Immature natural killer cell (primary cell): Measurements from ENCODE around the gene OR10AD1. TPM values are rescaled to one million over a fixed set of nuclear protein-coding genes. Genes with fewer than 3 reads are reported as not detected.

Experiments used
- DNase-seq, 3 donors: peaks; one replicate each; pipeline ENCODE4 v3.0.0; 2022; ENCODE audit warnings: mixed read lengths in 1 of 3
- H3K27ac Mint-ChIP-seq, 6 donors: one replicate each; pipeline ENCODE4 v1.8.0; 2020; ENCODE audit warnings: mixed read lengths in 6 of 6, mild to moderate bottlenecking in 5 of 6, inconsistent platforms in 4 of 6, moderate library complexity in 3 of 6
- H3K27me3 Mint-ChIP-seq, 3 donors: one replicate each; pipeline ENCODE4 v1.8.0; 2020 to 2021; ENCODE audit warnings: low read depth in 3 of 3, mild to moderate bottlenecking in 3 of 3, mixed read lengths in 3 of 3, moderate library complexity in 3 of 3, inconsistent platforms in 1 of 3
- H3K36me3 Mint-ChIP-seq, 3 donors: one replicate each; pipeline ENCODE4 v1.8.0; 2020; ENCODE audit warnings: mixed read lengths in 3 of 3, inconsistent platforms in 2 of 3, mild to moderate bottlenecking in 2 of 3
- H3K4me1 Mint-ChIP-seq, 2 donors: one replicate each; pipeline ENCODE4 v1.8.0; 2020; ENCODE audit warnings: inconsistent platforms in 2 of 2, mild to moderate bottlenecking in 2 of 2, mixed read lengths in 2 of 2, moderate library complexity in 1 of 2
- H3K4me3 Mint-ChIP-seq, 5 donors: one replicate each; pipeline ENCODE4 v1.8.0; 2020; ENCODE audit warnings: mild to moderate bottlenecking in 5 of 5, mixed read lengths in 5 of 5, inconsistent platforms in 3 of 5, moderate library complexity in 3 of 5
- H3K9me3 Mint-ChIP-seq, 6 donors: one replicate each; pipeline ENCODE4 v1.8.0; 2020; ENCODE audit warnings: mild to moderate bottlenecking in 6 of 6, mixed read lengths in 6 of 6, inconsistent platforms in 4 of 6, moderate library complexity in 3 of 6
- polyA plus RNA-seq, 3 donors: library from polyadenylated mRNA; unstranded; fragments of 300-500 nt; fragmentation: Illumina TruSeq; gene quantifications; one replicate each; pipeline ENCODE4 v1.2.3, GENCODE V29; 2021

OR10AD1 gene
- polyA plus RNA-seq, 3 donors from 2014 or later, result not detected

DNA sequence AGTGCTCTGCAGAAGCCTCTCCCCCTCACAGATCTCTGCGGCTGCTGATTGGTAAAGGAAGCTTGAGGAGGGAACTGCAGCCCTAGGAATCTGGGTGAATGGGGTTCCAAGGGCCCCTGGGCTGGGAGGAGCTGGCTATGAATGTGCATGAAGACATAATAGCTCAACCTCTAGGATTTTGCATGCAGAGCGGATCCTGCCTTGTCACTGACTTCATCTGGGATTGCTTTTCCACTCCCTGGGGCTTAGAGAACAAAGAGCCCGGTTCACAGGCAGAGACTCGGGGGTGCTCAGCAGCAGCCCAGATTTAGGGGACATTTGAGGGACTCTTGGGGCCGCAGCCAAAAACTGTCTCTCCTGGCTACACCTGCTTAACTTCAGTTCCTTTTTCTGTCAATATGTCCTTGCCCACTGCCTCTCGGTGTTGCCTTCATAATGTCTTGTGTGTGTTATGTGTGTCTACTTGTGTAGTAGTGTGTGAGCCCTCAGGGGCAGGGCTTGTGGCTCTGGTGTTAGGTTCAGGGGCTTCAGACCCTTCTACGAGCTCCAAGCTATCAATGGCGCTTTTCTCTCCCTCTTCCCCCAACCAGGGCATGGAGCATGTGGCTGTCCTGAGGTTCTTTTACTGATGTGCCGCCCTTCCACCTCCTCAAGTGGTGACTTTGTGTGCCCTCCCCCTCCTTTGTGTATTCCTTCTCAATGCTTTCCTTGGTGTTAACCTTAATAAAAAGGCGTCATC, 17.7 kb downstream of the OR10AD1 start:
- Mint-ChIP-seq H3K9me3 (no peaks in the 10 kb centered on the region), H3K27ac (peak overlapping the region in 5 of 6 donors; percentile 11 to 51 (median 36)), H3K4me1 (peaks cover 11 to 12% of the 10 kb centered on the region in 2 donors), H3K27me3 (peaks cover 26 to 33% (median 27%) of the 10 kb centered on the region in 3 donors), H3K4me3 (peak overlapping the region; percentile 33 to 71 (median 51)), H3K36me3 (no peaks in the 10 kb centered on the region)
- no peak for DNase-seq

GRCh38 chr12:48184549-48184922, 18.6 kb downstream of the OR10AD1 start:
- no peak for DNase-seq
- H3K4me1 Mint-ChIP-seq, result peaks cover 11 to 12% of the 10 kb centered on the region in 2 donors
- H3K27me3 Mint-ChIP-seq, result peaks cover 25 to 33% (median 25%) of the 10 kb centered on the region in 3 donors
- peak overlapping the region in 4 of 6 donors; percentile 1 to 63 (median 20) for H3K27ac Mint-ChIP-seq
- peak overlapping the region; percentile 33 to 71 (median 52) for H3K4me3 Mint-ChIP-seq
- H3K36me3 Mint-ChIP-seq, result no peaks in the 10 kb centered on the region
- H3K9me3 Mint-ChIP-seq, result no peaks in the 10 kb centered on the region

GRCh38 chr12:48183876-48184548, 19.1 kb downstream of the OR10AD1 start:
- peak overlapping the region in 3 of 6 donors; percentile 29 to 77 (median 33) for H3K27ac Mint-ChIP-seq
- H3K4me3 Mint-ChIP-seq, result peak overlapping the region; percentile 70 to 94 (median 75)
- no peaks in the 10 kb centered on the region for H3K36me3 Mint-ChIP-seq
- peaks cover 25 to 33% (median 25%) of the 10 kb centered on the region in 3 donors for H3K27me3 Mint-ChIP-seq
- H3K4me1 Mint-ChIP-seq, result peaks cover 11 to 12% of the 10 kb centered on the region in 2 donors
- peak in 1 of 3 donors; percentile 24 for DNase-seq
- no peaks in the 10 kb centered on the region for H3K9me3 Mint-ChIP-seq

DNA sequence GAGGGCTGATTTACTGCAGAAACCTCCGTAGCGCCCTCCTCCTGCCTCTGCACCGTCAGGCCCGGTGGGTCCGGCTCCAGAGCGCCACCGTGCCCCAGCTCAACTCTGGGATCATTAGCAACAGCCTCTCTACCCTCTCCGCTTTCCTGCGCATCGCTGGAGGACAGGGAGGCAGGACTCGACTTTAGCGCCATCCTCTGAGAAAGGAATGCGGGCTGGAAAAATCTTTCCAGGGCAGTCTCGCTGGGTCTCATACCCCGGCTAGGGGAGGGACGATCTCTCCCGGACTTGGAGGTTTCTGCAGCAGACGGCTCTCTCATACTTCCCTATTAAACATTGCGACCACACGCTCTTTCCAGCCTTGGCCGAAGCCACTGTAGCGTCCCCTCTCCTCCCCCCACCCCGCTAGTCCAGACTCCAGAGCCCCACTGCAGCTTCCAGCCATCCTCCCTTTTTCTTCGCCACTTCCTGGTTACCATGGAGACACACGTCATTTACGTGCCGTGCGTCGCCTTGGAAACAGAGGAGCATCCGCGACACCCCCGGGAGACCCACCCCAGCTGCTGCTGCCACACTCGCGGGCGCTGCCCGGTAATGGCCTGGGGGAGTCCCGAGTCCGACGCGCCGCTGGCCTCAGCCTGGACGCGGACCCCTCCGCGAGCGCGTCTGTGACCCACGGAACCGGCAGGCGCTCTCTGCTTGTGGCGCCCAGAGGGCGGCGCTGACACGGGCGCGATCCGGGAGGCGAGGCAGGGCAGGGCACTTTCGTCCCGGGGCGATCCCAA, 19.8 kb downstream of the OR10AD1 start, which contains the start of gene CCDC184:
Gene CCDC184 (plus strand): TSS at position 554 of the 785 bp plus-strand sequence. CDS start 479 bp downstream, outside the sequence.
- H3K27ac Mint-ChIP-seq, result peak within 1 kb of the TSS; percentile 71 to 91 (median 87)
- peaks cover 11 to 12% of the 10 kb centered on the region in 2 donors for H3K4me1 Mint-ChIP-seq
- H3K4me3 Mint-ChIP-seq, result peak within 1 kb of the TSS; percentile 91 to 94 (median 92)
- no peaks in the 10 kb centered on the region for H3K36me3 Mint-ChIP-seq
- H3K9me3 Mint-ChIP-seq, result no peaks in the 10 kb centered on the region
- H3K27me3 Mint-ChIP-seq, result peaks cover 25 to 33% (median 25%) of the 10 kb centered on the region in 3 donors
- DNase-seq, result peak; percentile 82 to 85 (median 82)

GRCh38 chr12:48182631-48183030, 20.5 kb downstream of the OR10AD1 start:
- Mint-ChIP-seq H3K9me3 (no peaks in the 10 kb centered on the region), H3K4me1 (peaks cover 11 to 12% of the 10 kb centered on the region in 2 donors), H3K4me3 (peak overlapping the region; percentile 91 to 94 (median 92)), H3K36me3 (no peaks in the 10 kb centered on the region), H3K27ac (peak overlapping the region in 5 of 6 donors; percentile 77 to 91 (median 88)), H3K27me3 (peaks cover 25 to 33% (median 25%) of the 10 kb centered on the region in 3 donors)
- DNase-seq, result no peak

DNA sequence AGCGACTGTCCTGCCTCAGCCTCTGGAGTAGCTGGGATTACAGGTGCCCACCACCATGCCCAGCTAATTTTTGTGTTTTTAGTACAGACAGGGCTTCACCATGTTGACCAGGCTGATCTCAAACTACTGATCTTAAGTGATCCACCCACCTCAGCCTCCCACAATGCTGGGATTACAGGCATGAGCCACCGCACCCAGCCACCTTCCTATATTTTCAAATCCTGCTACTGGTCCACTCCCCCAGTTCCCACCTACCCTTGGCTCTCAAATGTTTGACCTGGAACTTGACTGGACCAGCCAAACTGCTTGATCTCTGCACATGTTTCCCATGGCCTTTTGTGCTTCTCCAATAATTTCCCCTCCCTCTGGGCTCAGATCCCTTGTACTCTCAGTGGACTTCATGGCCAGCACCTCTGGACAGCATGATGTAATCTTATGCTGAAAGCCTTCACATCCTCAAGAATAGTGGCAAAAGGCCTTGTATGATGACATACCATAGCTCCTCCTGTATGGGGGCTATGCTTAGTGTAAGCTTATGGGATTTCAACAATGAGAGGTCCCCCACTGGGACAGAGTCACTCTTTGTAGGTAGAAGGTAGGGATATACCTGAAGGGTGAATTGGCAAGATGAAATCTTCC, 22.1 kb downstream of the OR10AD1 start:
- peaks cover 19 to 27% (median 23%) of the 10 kb centered on the region in 3 donors for H3K27me3 Mint-ChIP-seq
- H3K27ac Mint-ChIP-seq, result no peak overlapping the region
- H3K4me1 Mint-ChIP-seq, result peaks cover 11 to 12% of the 10 kb centered on the region in 2 donors
- no peaks in the 10 kb centered on the region for H3K36me3 Mint-ChIP-seq
- no peak overlapping the region for H3K4me3 Mint-ChIP-seq
- no peaks in the 10 kb centered on the region for H3K9me3 Mint-ChIP-seq
- no peak for DNase-seq

DNA sequence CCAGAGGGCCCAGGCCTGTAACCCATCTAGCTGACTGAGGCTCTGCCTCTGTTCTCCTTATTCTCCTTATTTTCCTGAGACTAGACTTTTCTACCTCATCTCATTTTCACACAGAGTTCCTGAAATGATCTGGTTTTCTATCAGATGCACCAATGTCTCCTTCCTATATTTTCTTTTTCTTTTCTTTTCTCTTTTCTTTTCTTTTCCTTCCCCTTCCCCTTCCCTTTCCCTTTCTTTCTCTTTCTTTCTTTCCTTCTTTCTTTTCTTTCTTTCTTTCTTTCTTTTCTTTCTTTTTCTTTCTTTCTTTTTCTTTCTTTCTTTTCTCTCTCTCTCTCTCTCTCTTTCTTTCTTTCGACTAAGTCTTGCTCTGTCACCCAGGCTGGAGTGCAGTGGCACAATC, 22.7 kb downstream of the OR10AD1 start:
- Mint-ChIP-seq H3K4me3 (no peak overlapping the region), H3K27ac (no peak overlapping the region), H3K27me3 (peaks cover 16 to 21% (median 20%) of the 10 kb centered on the region in 3 donors), H3K4me1 (peaks cover 11 to 12% of the 10 kb centered on the region in 2 donors), H3K36me3 (no peaks in the 10 kb centered on the region), H3K9me3 (no peaks in the 10 kb centered on the region)
- no peak for DNase-seq

GRCh38 chr12:48179466-48179865, 23.6 kb downstream of the OR10AD1 start:
- no peak for DNase-seq
- Mint-ChIP-seq H3K27ac (no peak overlapping the region), H3K4me3 (no peak overlapping the region), H3K9me3 (no peaks in the 10 kb centered on the region), H3K4me1 (peaks cover 11 to 12% of the 10 kb centered on the region in 2 donors), H3K27me3 (peaks cover 10 to 17% (median 13%) of the 10 kb centered on the region in 3 donors), H3K36me3 (no peaks in the 10 kb centered on the region)

DNA sequence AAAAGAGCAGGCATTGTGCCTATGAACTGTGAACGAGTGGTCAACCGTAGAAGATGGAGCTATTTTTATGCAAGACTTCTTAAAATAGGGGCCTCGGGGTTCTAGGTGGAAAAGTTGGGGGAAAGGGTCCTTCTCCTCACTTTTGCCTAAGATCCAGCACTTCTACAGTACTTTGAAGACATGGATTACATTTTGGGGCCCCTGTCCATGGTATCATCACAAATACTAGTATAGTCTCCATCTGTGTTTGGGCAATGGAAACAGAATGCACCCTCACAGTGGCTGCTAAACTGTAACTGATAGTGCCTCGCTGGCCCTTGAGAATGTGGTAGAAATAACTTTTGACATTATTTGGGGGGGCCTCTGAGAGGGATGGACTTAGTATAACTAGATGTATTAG, 25.1 kb downstream of the OR10AD1 start:
- Mint-ChIP-seq H3K4me1 (peaks cover 8% of the 10 kb centered on the region in 2 donors), H3K9me3 (no peaks in the 10 kb centered on the region), H3K4me3 (no peak overlapping the region), H3K27ac (no peak overlapping the region), H3K27me3 (peaks cover 5 to 8% (median 7%) of the 10 kb centered on the region in 3 donors), H3K36me3 (no peaks in the 10 kb centered on the region)
- DNase-seq, result no peak

DNA sequence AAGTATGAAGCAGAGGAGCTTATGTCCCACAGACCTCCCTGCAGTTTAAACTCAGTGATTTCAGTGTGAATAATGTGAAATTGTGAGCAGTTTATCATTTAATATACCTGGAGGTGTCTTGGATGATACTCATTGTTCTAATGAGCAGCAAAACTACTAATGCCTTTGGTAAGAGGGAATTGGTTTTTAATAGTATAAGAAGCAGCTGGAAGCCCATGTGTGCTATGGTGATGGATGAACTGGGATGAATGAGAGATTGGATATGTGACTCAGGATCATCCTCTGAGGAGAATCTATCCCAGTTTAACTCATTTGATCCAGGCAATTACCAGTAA, 26.7 kb downstream of the OR10AD1 start:
- H3K4me3 Mint-ChIP-seq, result no peak overlapping the region
- H3K36me3 Mint-ChIP-seq, result no peaks in the 10 kb centered on the region
- peaks cover 1 to 10% (median 3%) of the 10 kb centered on the region in 3 donors for H3K27me3 Mint-ChIP-seq
- no peak for DNase-seq
- H3K27ac Mint-ChIP-seq, result no peak overlapping the region
- no peaks in the 10 kb centered on the region for H3K4me1 Mint-ChIP-seq
- no peaks in the 10 kb centered on the region for H3K9me3 Mint-ChIP-seq

DNA sequence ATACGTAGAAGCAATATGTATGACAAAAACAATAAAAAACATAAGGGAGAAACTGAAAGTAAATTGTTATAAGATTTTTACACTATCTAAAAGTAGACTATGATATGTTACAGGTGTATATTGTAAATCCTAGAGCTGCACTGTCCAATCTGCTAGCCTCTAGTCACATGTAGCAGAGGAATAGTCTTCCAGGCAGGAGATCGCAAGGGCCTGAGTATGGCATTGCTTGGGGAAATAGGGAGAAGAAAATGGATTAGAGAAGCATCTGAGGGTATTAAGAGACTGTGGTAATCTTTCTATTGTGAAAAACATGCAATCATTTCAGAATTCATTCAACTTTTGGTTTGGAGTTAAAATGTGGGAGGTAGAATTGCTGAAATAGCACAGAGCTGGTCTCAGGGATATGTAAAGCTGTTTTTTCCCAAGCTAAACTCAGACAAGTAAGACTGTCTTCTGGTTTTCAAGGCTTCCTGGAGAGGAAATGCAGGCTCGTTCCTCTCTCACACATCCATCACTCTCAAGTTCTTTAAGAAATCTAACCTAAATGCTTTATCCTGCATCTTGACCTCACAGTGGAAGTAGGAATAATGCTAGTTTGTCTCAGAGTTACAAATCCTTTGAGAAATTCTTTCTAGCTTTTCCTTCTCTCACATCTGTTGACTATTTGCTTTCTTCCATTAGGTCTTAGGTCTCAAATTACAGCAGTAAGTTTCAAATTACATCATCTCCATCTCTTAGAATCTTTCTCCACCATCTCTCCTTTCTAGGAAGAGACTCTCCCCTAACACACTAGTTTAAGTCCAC, 27.3 kb downstream of the OR10AD1 start:
- H3K4me1 Mint-ChIP-seq, result no peaks in the 10 kb centered on the region
- H3K4me3 Mint-ChIP-seq, result peak overlapping the region in 1 of 5 donors; percentile 33
- H3K9me3 Mint-ChIP-seq, result no peaks in the 10 kb centered on the region
- H3K27me3 Mint-ChIP-seq, result peaks cover 1 to 6% (median 3%) of the 10 kb centered on the region in 3 donors
- H3K36me3 Mint-ChIP-seq, result no peaks in the 10 kb centered on the region
- DNase-seq, result no peak
- peak overlapping the region in 1 of 6 donors; percentile 5 for H3K27ac Mint-ChIP-seq

GRCh38 chr12:48169011-48169410, 34.1 kb downstream of the OR10AD1 start:
- no peak for DNase-seq
- Mint-ChIP-seq H3K36me3 (no peaks in the 10 kb centered on the region), H3K9me3 (no peaks in the 10 kb centered on the region), H3K4me1 (no peaks in the 10 kb centered on the region), H3K27me3 (peaks cover 2 to 11% (median 2%) of the 10 kb centered on the region in 3 donors), H3K4me3 (no peak overlapping the region), H3K27ac (no peak overlapping the region)
